PC-3 (cell line): ENCODE data around the gene F12. TPM values are rescaled to one million over a fixed set of nuclear protein-coding genes. Genes with fewer than 3 reads are reported as not detected.

ENCODE experiments used
- ATAC-seq: fragments of 200-7000 bp; cut with Tn5 transposase; 2 replicates; pipeline ENCODE4 v1.9.1; 2020; ENCODE audit warnings: mild to moderate bottlenecking, moderate library complexity
- BruUV-seq: library from RNA; stranded (reverse); fragments of 400-500 nt; replicated peaks from 2 replicates; lab custom pipeline; 2021; lab: Mats Ljungman, UMichigan
- CTCF ChIA-PET: fragments of 300-600 bp; sonication (Branson Sonifier 250); formaldehyde crosslinking; loops from one replicate; lab custom pipeline; 2022; ENCODE audit warnings: antibody characterized with exemption; lab: Charles Lee
- POLR2A ChIA-PET: fragments of 300-600 bp; sonication (Branson Sonifier 250); formaldehyde crosslinking; loops from one replicate; lab custom pipeline; 2022; ENCODE audit warnings: antibody characterized with exemption; ENCODE audit not compliant: unreplicated experiment; lab: Charles Lee
- DNase-seq: peaks from one replicate; pipeline ENCODE4 v3.0.0-alpha.2; 2015
- H2AFZ ChIP-seq: fragments of 300-600 bp; sonication (generic); 2 replicates; pipeline ENCODE4 v1.6.0; 2016; ENCODE audit warnings: antibody characterized with exemption, low read length
- H3F3A ChIP-seq: fragments of 300-600 bp; sonication (generic); one replicate; pipeline ENCODE4 v1.6.0; 2017; ENCODE audit warnings: antibody characterized with exemption, low read length, control low read depth, mild to moderate bottlenecking; ENCODE audit not compliant: unreplicated experiment
- H3K27ac ChIP-seq: fragments of 300-600 bp; sonication (generic); 2 replicates; pipeline ENCODE4 v1.5.1; 2016; ENCODE audit warnings: mild to moderate bottlenecking, low read length
- H3K27me3 ChIP-seq: fragments of 300-600 bp; sonication (generic); 2 replicates; pipeline ENCODE4 v1.6.1; 2016; ENCODE audit warnings: low read length, mixed read lengths
- H3K36me3 ChIP-seq: fragments of 300-600 bp; sonication (generic); 2 replicates; pipeline ENCODE4 v1.6.1; 2016; ENCODE audit warnings: low read depth, mixed run types, low read length, mixed read lengths
- H3K4me1 ChIP-seq: fragments of 300-600 bp; sonication (generic); 2 replicates; pipeline ENCODE4 v1.5.1; 2016; ENCODE audit warnings: low read length; ENCODE audit not compliant: insufficient read depth
- H3K4me2 ChIP-seq: fragments of 300-600 bp; sonication (generic); 2 replicates; pipeline ENCODE4 v1.6.0; 2016; ENCODE audit warnings: low read length
- H3K4me3 ChIP-seq: fragments of 300-600 bp; sonication (generic); 2 replicates; pipeline ENCODE4 v1.5.1; 2016; ENCODE audit warnings: mild to moderate bottlenecking, low read length, mixed read lengths
- H3K79me2 ChIP-seq: fragments of 300-600 bp; sonication (generic); 2 replicates; pipeline ENCODE4 v1.6.1; 2017; ENCODE audit warnings: low read length, mixed read lengths
- H3K9ac ChIP-seq: fragments of 300-600 bp; sonication (generic); 2 replicates; pipeline ENCODE4 v1.6.0; 2016; ENCODE audit warnings: mild to moderate bottlenecking, low read length
- H3K9me2 ChIP-seq: fragments of 300-600 bp; sonication (generic); replicated peaks from 2 replicates; pipeline ENCODE4 v1.6.1; 2016; ENCODE audit warnings: mixed run types, low read length, mixed read lengths
- H3K9me3 ChIP-seq: fragments of 300-600 bp; sonication (generic); 2 replicates; pipeline ENCODE4 v1.6.1; 2016; ENCODE audit warnings: low read length, mixed read lengths
- H4K20me1 ChIP-seq: fragments of 300-600 bp; sonication (generic); 2 replicates; pipeline ENCODE4 v1.6.1; 2016; ENCODE audit warnings: low read length, mixed read lengths
- EZH2 ChIP-seq: fragments of 300-600 bp; sonication (generic); IDR thresholded peaks from one replicate; pipeline ENCODE4 v1.6.1; 2017; ENCODE audit warnings: antibody characterized with exemption, mild to moderate bottlenecking, low read length; ENCODE audit not compliant: unreplicated experiment
- EZH2phosphoT487 ChIP-seq: fragments of 300-600 bp; sonication (generic); IDR thresholded peaks from 2 replicates; pipeline ENCODE4 v1.6.1; 2018; ENCODE audit warnings: mild to moderate bottlenecking, antibody characterized with exemption, low read length, borderline replicate concordance
- intact Hi-C: fragments of 100-400 bp; cut with micrococcal nuclease; formaldehyde crosslinking; loops from 2 replicates; pipeline ENCODE4 v1.9.0; 2023
- total RNA-seq: library from RNA; depleted of rRNA; stranded (reverse); fragments of >200 nt; gene quantifications from 2 replicates; pipeline ENCODE4 v1.2.3, GENCODE V29; 2014
- TF ChIP-seq, protein P1 (sequence below): fragments of 300-600 bp; sonication (generic); conservative IDR thresholded peaks from 2 replicates; pipeline ENCODE4 v1.5.1; 2017; ENCODE audit warnings: antibody characterized with exemption, low read depth, mild to moderate bottlenecking, low read length

F12 gene
- total RNA-seq, 1 experiment from 2014 or later, result 36.8 TPM

DNA sequence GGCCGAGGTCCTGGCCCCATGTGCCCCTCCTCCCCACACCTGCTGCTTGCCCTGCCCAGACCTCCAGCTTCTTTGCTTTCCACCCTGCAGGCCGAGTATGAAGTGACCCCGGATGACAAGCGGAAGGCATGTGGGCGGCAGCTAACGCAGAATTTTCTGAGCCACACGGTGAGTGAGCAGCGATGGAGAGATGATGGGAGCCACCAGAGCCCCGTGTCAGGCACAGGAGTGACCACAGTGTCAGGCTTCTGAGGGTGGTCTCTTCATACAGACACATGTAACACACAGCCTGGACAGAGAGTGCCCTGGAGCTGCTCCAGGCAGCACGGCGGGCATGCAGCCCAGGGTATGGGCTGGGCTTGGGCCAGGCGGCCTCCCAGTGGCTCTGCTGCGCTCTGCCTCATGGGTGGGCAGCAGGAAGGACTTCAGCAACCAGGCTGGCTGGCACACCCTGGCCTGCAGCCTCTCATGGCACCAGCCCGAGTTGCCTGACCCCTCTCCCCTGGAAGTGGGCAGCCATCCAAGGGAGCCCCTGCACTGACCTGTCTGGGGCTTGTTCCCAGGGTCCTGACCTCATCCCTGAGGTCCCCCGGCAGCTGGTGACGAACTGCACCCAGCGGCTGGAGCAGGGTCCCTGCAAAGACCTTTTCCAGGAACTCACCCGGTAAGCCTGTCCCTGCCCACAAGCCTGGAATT lies 22.9 kb upstream of the F12 start:
- CTCF ChIA-PET, result no interaction called here
- intact Hi-C loops, result no loop called here
- Histone ChIP-seq H3K79me2 (peaks cover 25% of the 10 kb centered on the region), H3K9me2 (no peaks in the 10 kb centered on the region), H3F3A (no peaks in the 10 kb centered on the region), H2AFZ (no peak overlapping the region), H3K9ac (no peak overlapping the region), H3K36me3 (peaks cover 11% of the 10 kb centered on the region; the same call in 1 of the 2 replicates), H3K4me1 (peaks cover 8% of the 10 kb centered on the region), H3K27ac (no peak overlapping the region), H3K4me2 (no peak overlapping the region), H3K4me3 (no peak overlapping the region), H4K20me1 (0 out of 2 replicates have a peak, but pooled peaks cover 5% of the 10 kb centered on the region), H3K9me3 (no peaks in the 10 kb centered on the region), H3K27me3 (no peaks in the 10 kb centered on the region)
- ATAC-seq, result no peak
- no TSS peak for BruUV-seq
- POLR2A ChIA-PET, result interaction anchor here (0.6 kb wide), 1 partner anchor 895 kb away, joined by 3 read pairs; the partner anchor contains the start of gene RNF44
- TF ChIP-seq, protein P1, sequence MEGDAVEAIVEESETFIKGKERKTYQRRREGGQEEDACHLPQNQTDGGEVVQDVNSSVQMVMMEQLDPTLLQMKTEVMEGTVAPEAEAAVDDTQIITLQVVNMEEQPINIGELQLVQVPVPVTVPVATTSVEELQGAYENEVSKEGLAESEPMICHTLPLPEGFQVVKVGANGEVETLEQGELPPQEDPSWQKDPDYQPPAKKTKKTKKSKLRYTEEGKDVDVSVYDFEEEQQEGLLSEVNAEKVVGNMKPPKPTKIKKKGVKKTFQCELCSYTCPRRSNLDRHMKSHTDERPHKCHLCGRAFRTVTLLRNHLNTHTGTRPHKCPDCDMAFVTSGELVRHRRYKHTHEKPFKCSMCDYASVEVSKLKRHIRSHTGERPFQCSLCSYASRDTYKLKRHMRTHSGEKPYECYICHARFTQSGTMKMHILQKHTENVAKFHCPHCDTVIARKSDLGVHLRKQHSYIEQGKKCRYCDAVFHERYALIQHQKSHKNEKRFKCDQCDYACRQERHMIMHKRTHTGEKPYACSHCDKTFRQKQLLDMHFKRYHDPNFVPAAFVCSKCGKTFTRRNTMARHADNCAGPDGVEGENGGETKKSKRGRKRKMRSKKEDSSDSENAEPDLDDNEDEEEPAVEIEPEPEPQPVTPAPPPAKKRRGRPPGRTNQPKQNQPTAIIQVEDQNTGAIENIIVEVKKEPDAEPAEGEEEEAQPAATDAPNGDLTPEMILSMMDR, result no peak
- TF ChIP-seq EZH2phosphoT487 (no peak), EZH2 (no peak)
- DNase-seq, result no peak

DNA sequence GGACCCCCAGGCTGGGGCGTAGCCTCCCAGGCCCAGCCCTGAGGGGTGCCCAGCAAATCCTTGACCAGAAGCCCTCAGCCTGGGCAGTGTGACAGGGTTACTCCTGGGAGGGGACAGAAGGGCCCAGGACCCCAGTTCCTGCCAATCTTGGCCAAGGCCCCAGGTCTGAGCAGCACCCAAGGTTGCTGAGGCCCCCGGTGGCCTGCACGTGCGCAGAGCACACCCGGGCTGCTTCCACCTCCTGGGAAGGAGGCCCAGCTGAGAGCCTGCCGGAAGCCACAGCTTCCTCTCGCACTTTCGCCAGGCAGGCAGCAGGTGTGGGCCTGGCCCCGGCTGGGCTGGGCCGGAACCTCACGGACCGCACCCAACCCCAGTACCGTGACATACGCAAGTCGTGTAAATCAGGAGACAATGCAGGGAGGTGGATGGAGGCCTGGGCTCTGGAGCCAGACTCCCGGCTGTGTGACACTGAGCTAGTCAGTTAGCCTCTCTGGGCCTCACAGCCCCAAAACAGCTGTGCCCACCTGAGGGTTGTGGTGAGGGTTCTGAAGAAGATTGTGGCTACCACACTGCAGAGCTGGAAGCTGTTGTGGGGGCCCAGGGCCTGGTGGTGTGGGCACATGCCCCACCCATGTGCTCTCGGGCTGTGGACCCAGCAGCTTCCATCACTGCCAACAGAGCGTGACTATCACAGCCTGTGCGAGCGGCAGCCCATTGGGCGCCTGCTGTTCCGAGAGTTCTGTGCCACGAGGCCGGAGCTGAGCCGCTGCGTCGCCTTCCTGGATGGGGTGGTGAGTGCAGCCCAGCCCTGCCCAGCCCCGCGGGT lies 22.2 kb upstream of the F12 start:
- intact Hi-C loops, result no loop called here
- no peaks in the 10 kb centered on the region for H3F3A ChIP-seq
- no peak overlapping the region for H3K9ac ChIP-seq
- ChIA-PET POLR2A (interaction anchor here (0.6 kb wide), 1 partner anchor 894 kb away, joined by 3 read pairs; the partner anchor contains the start of gene RNF44), CTCF (no interaction called here)
- no peak overlapping the region for H2AFZ ChIP-seq
- DNase-seq (no peak), ATAC-seq (no peak)
- H3K4me2 ChIP-seq, result no peak overlapping the region
- peaks cover 31% of the 10 kb centered on the region for H3K79me2 ChIP-seq
- H3K36me3 ChIP-seq, result peaks cover 9% of the 10 kb centered on the region; the same call in 1 of the 2 replicates
- H3K4me1 ChIP-seq, result peaks cover 12% of the 10 kb centered on the region
- no peaks in the 10 kb centered on the region for H3K9me2 ChIP-seq
- H3K4me3 ChIP-seq, result no peak overlapping the region
- no peaks in the 10 kb centered on the region for H3K27me3 ChIP-seq
- no peaks in the 10 kb centered on the region for H3K9me3 ChIP-seq
- H4K20me1 ChIP-seq, result 0 out of 2 replicates have a peak, but pooled peaks cover 5% of the 10 kb centered on the region
- no peak overlapping the region for H3K27ac ChIP-seq
- TF ChIP-seq EZH2 (no peak), EZH2phosphoT487 (no peak)
- TF ChIP-seq, protein P1, result no peak
- no TSS peak for BruUV-seq
